Measurements from ENCODE around the gene FGD6. TPM values are rescaled to one million over a fixed set of nuclear protein-coding genes. Genes with fewer than 3 reads are reported as not detected.

The FGD6 gene
- total RNA-seq, 1 donor from 2014 or later: 13.2 TPM

DNA sequence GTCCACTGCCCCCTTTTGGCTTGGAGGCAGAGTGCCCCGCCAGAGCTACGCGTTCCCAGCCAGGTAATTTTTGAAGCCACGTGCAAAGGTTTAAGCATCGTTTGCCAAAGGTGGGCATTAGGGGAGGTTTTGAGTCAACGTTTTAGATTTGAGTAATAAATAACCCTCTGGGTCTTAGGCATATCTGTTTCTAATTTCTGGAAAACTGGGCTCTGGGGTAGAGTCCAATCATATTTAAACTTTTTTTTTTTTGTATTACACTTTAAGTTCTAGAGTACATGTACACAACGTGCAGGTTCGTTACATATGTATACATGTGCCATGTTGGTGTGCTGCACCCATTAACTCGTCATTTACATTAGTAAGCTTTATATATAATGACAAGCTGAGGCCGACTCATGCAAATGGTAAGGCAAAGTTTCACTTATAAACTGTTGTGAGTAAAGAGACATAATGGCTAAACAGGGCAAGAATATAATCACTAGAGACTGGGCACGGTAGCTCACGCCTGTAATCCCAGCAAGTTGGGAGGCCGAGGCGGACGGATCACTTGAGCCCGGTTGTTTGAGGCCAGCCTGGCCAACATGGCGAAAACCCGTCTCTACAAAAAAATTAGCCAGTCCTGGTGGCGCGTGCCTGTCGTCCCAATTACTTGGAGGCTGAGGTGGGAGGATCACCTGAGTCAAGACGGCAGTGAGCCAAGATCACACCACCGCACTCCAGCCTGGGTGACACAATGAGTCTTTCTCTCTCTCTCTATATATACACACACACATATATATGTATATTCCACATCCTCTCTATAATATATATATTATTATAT lies 143.4 kb downstream of the FGD6 start:
- DNase-seq (ENCODE audit: low read depth) (peak; percentile 6), FAIRE-seq (no peak)
- H3K27me3 ChIP-seq (ENCODE audit: control insufficient read depth, insufficient read depth, low read length): no peaks in the 10 kb centered on the region
- TF ChIP-seq, protein P1, sequence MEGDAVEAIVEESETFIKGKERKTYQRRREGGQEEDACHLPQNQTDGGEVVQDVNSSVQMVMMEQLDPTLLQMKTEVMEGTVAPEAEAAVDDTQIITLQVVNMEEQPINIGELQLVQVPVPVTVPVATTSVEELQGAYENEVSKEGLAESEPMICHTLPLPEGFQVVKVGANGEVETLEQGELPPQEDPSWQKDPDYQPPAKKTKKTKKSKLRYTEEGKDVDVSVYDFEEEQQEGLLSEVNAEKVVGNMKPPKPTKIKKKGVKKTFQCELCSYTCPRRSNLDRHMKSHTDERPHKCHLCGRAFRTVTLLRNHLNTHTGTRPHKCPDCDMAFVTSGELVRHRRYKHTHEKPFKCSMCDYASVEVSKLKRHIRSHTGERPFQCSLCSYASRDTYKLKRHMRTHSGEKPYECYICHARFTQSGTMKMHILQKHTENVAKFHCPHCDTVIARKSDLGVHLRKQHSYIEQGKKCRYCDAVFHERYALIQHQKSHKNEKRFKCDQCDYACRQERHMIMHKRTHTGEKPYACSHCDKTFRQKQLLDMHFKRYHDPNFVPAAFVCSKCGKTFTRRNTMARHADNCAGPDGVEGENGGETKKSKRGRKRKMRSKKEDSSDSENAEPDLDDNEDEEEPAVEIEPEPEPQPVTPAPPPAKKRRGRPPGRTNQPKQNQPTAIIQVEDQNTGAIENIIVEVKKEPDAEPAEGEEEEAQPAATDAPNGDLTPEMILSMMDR (IDR thresholded peaks at IDR 0.05; ENCODE audit: insufficient read depth, low read length, severe bottlenecking): peak; percentile 88
- no peaks in the 10 kb centered on the region for H3K36me3 ChIP-seq (ENCODE audit: control insufficient read depth, insufficient read depth, low read length)
- H3K4me3 ChIP-seq (ENCODE audit: low read depth, low read length): peak overlapping the region; percentile 82

DNA sequence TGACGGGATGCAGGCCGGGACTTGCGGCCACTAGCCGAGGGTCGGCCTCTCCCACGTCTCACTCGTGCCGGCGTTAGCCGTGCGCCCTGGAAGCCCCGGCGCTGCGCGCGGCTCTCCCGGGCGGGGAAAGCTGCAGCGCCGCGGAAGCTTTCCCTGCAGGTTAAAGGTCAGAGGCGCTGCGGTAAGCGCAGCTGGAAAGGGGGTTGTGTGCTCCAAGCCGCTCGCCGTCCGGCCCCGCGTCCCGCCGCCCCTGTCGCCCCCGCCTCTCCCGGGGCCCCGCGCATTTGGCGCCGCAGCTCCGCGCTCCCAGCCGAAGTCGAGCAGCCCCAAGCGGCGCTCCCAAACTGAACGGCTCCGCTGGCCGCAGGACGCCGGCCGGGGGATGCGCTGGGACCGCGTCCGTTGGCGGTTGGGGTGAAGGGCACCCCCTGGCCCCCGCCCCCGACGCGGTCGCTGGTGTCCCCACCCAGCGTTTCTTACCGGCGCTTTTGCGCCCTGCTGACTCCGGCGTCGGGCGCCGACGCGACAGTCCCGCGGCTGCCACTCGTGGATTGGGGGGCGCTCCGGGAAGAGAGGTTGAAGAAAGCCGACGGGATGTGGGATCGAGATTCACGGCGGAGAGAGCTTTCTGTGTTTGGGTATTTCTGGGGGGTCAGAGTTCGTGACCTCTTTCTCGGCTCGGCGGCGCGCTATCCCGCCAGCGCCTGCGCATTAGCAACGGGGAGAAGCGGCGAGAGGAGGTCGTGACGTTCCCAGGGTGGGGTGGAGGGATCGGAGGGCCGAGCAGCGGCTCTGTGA lies 144.2 kb downstream of the FGD6 start, which contains the start of gene NR2C1:
TSS of gene NR2C1 (minus strand) at position 719 of the 798 bp plus-strand sequence. CDS start 6,234 bp downstream, outside the sequence.
- Histone ChIP-seq H3K36me3 (ENCODE audit: control insufficient read depth, insufficient read depth, low read length) (no peaks in the 10 kb centered on the region), H3K27me3 (ENCODE audit: control insufficient read depth, insufficient read depth, low read length) (no peaks in the 10 kb centered on the region), H3K4me3 (ENCODE audit: low read depth, low read length) (peak within 1 kb of the TSS; percentile 82)
- TF ChIP-seq, protein P1 (IDR thresholded peaks at IDR 0.05; ENCODE audit: insufficient read depth, low read length, severe bottlenecking): no peak
- FAIRE-seq: no peak
- DNase-seq (ENCODE audit: low read depth): peak; percentile 83

DNA sequence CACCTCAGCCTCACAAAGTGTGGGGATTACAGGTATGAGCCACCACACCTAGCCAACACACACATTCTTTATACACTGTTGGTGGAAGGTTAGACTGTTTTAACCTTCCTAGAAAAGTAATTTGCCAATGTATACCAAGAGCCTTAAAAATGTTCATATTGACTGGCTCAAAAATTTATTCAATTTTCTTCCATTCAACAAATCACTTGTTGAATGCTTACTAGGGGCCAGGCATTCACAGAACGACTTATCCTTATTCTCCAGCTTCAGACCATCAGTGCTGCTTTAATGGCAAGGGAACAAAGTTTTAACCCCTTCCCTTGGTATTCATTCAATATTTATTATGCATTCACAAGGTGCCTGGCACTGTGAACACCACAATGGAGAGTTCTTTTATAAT lies 146.9 kb downstream of the FGD6 start:
- DNase-seq (ENCODE audit: low read depth) (no peak), FAIRE-seq (no peak)
- TF ChIP-seq, protein P1 (IDR thresholded peaks at IDR 0.05; ENCODE audit: insufficient read depth, low read length, severe bottlenecking): no peak
- no peaks in the 10 kb centered on the region for H3K36me3 ChIP-seq (ENCODE audit: control insufficient read depth, insufficient read depth, low read length)
- H3K4me3 ChIP-seq (ENCODE audit: low read depth, low read length): no peak overlapping the region
- H3K27me3 ChIP-seq (ENCODE audit: control insufficient read depth, insufficient read depth, low read length): no peaks in the 10 kb centered on the region

DNA sequence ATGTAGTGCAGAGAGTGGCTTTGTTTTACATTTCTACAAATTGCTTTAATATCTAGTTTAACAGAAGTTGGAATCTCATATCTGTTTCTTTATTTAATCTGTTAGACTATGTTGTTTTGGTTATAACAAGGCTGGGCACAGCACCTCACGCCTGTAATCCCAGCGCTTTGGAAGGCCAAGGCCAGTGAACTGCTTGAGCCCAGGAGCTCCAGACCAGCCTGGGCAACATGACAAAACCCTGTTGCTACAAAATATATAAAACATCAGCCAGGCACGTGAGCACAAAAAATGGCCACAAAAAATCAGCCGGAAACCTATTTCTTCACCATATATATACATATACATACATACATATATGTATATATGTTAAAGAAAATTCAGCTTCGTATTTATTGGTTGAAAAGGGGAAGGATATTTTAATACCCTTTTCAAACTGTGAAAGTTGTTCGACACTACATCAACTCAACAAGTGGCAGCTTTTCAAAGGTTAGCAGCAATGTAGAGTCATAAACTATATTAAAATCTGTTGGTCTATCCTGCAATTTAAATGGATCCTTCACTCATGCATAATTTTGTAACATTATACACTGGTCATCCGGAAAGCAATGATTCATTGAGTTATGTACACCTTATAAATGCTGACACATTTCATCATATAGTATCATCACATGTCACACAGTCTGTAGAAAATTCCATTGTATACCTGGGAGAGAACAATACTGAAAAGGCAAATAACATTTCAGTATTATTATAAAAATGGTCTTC lies 151.0 kb downstream of the FGD6 start:
- FAIRE-seq (no peak), DNase-seq (ENCODE audit: low read depth) (peak; percentile 75)
- TF ChIP-seq, protein P1 (IDR thresholded peaks at IDR 0.05; ENCODE audit: insufficient read depth, low read length, severe bottlenecking): no peak
- no peaks in the 10 kb centered on the region for H3K27me3 ChIP-seq (ENCODE audit: control insufficient read depth, insufficient read depth, low read length)
- H3K4me3 ChIP-seq (ENCODE audit: low read depth, low read length): no peak overlapping the region
- peaks cover 5% of the 10 kb centered on the region for H3K36me3 ChIP-seq (ENCODE audit: control insufficient read depth, insufficient read depth, low read length)

DNA sequence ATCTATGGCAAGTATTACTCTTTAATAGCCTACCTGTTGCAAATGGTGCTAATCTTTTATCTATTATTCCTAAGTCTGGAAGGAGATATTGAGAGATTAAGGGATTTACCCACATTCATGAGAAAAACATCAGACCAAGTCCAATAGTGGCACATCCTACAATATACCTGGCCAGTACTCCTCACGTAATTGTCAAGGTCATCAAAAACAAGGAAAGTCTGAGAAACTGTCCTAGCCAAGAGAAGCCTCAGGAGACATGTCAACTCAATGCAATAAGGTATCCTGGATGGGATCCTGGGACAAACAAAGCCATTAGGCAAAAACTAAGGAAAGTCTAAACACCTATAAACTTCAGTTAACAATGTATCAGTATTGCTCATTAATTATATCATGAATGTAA lies 156.3 kb downstream of the FGD6 start:
- DNase-seq (ENCODE audit: low read depth): no peak
- H3K27me3 ChIP-seq (ENCODE audit: control insufficient read depth, insufficient read depth, low read length): no peaks in the 10 kb centered on the region
- TF ChIP-seq, protein P1 (IDR thresholded peaks at IDR 0.05; ENCODE audit: insufficient read depth, low read length, severe bottlenecking): no peak
- no peak for FAIRE-seq
- peaks cover 8% of the 10 kb centered on the region for H3K36me3 ChIP-seq (ENCODE audit: control insufficient read depth, insufficient read depth, low read length)
- no peak overlapping the region for H3K4me3 ChIP-seq (ENCODE audit: low read depth, low read length)
